Fibroblast of the conjunctiva (primary cell): ENCODE data around the gene ULBP2.
"Not testable (repeated sequence)": the region's sequence is repeated elsewhere in the genome, so short reads cannot be mapped to it uniquely, and the experiment has no call there.

ENCODE experiments used
- DNase-seq: peaks from one replicate; pipeline ENCODE4 v3.0.0-alpha.2; 2010; ENCODE audit warnings: low read depth

The ULBP2 gene

GRCh38 chr6:149941583-149942460 is at the start of gene ULBP2:
ULBP2 (plus strand) TSS chr6:149942014; CDS start chr6:149942073, 59 bp downstream.
- DNase-seq, result peak; percentile 83

- peak; percentile 81 for DNase-seq
These were observed 46.7 kb upstream of the ULBP2 start for GRCh38 chr6:149895048-149895590.

GRCh38 chr6:149895833-149896271 is 46.0 kb upstream of the ULBP2 start:
- DNase-seq, result no peak

- no peak for DNase-seq
These were observed 45.3 kb upstream of the ULBP2 start for GRCh38 chr6:149896491-149896890.

- peak; percentile 90 for DNase-seq
These were observed 44.7 kb upstream of the ULBP2 start for GRCh38 chr6:149897015-149897697.

GRCh38 chr6:149897855-149898744 is 43.7 kb upstream of the ULBP2 start, which contains the start of gene RAET1E:
RAET1E (minus strand) TSS chr6:149898113; CDS start chr6:149890901, 7,212 bp downstream.
- DNase-seq, result no peak

GRCh38 chr6:149898966-149899365 is 42.8 kb upstream of the ULBP2 start:
- no peak for DNase-seq

GRCh38 chr6:149899486-149899885 is 42.3 kb upstream of the ULBP2 start:
- no peak for DNase-seq

GRCh38 chr6:149899926-149900619 is 41.7 kb upstream of the ULBP2 start:
- DNase-seq, result no peak

- no peak for DNase-seq
These were observed 41.0 kb upstream of the ULBP2 start for GRCh38 chr6:149900620-149901443.

- DNase-seq, result no peak
These were observed 40.2 kb upstream of the ULBP2 start for GRCh38 chr6:149901444-149902140.

- no peak for DNase-seq
These were observed 37.7 kb upstream of the ULBP2 start for GRCh38 chr6:149903938-149904611.

GRCh38 chr6:149904661-149905370 is 37.0 kb upstream of the ULBP2 start:
- no peak for DNase-seq

- DNase-seq, result no peak
These were observed 36.4 kb upstream of the ULBP2 start for GRCh38 chr6:149905371-149905910.

GRCh38 chr6:149905911-149906371 is 35.9 kb upstream of the ULBP2 start:
- no peak for DNase-seq

GRCh38 chr6:149906405-149906804 is 35.4 kb upstream of the ULBP2 start:
- DNase-seq, result no peak

- DNase-seq, result no peak
These were observed 34.5 kb upstream of the ULBP2 start for GRCh38 chr6:149907317-149907716.

GRCh38 chr6:149908480-149908879 is 33.3 kb upstream of the ULBP2 start:
- DNase-seq, result not testable (repeated sequence)
